A673 (cell line): ENCODE results near the gene PLCL1. TPM values are rescaled to one million over a fixed set of nuclear protein-coding genes. Genes with fewer than 3 reads are reported as not detected.

ENCODE experiments used
- BruUV-seq: library from RNA; stranded (reverse); fragments of 400-500 nt; replicated peaks from 2 replicates; lab custom pipeline; 2021; lab: Mats Ljungman, UMichigan
- CTCF ChIA-PET: fragments of 300-600 bp; sonication (Branson Sonifier 250); formaldehyde crosslinking; loops from one replicate; lab custom pipeline; 2022; ENCODE audit warnings: antibody characterized with exemption; lab: Charles Lee
- POLR2A ChIA-PET: fragments of 300-600 bp; sonication (Branson Sonifier 250); formaldehyde crosslinking; loops from one replicate; lab custom pipeline; 2022; ENCODE audit warnings: antibody characterized with exemption; ENCODE audit not compliant: low non-redundant PET; lab: Charles Lee
- DNase-seq: peaks from one replicate; pipeline ENCODE4 v3.0.0-alpha.2; 2015; ENCODE audit warnings: low spot score
- H3K27ac ChIP-seq: fragments of 200-600 bp; sonication (generic); 2 replicates; pipeline ENCODE4 v1.5.1; 2016; ENCODE audit warnings: mixed run types, low read depth, mild to moderate bottlenecking, mixed read lengths, antibody characterized with exemption, low read length; ENCODE audit not compliant: poor library complexity, severe bottlenecking
- H3K27me3 ChIP-seq: fragments of 200-600 bp; sonication (generic); replicated peaks from 2 replicates; pipeline ENCODE4 v1.6.1; 2017; ENCODE audit warnings: mixed run types, low read depth, mild to moderate bottlenecking, mixed read lengths, antibody characterized with exemption, low read length; ENCODE audit not compliant: insufficient read depth, poor library complexity
- H3K36me3 ChIP-seq: fragments of 200-600 bp; sonication (generic); 2 replicates; pipeline ENCODE4 v1.6.1; 2016; ENCODE audit warnings: mixed run types, mild to moderate bottlenecking, mixed read lengths, antibody characterized with exemption, low read length; ENCODE audit not compliant: insufficient read depth, poor library complexity, severe bottlenecking
- H3K4me1 ChIP-seq: fragments of 200-600 bp; sonication (generic); 2 replicates; pipeline ENCODE4 v1.6.1; 2017; ENCODE audit warnings: mixed run types, mild to moderate bottlenecking, mixed read lengths, antibody characterized with exemption, low read length; ENCODE audit not compliant: insufficient read depth, poor library complexity, severe bottlenecking
- H3K4me3 ChIP-seq: fragments of 200-600 bp; sonication (generic); 2 replicates; pipeline ENCODE4 v1.5.1; 2016; ENCODE audit warnings: low read depth, mixed run types, mild to moderate bottlenecking, mixed read lengths, low read length; ENCODE audit not compliant: poor library complexity, severe bottlenecking
- H3K9me3 ChIP-seq: fragments of 200-600 bp; sonication (generic); 2 replicates; pipeline ENCODE4 v1.6.1; 2016; ENCODE audit warnings: mixed run types, low read depth, mild to moderate bottlenecking, mixed read lengths, antibody characterized with exemption, low read length; ENCODE audit not compliant: poor library complexity, severe bottlenecking
- CTCF ChIP-seq: fragments of 300-800, 200-600 bp; sonication (generic); conservative IDR thresholded peaks from 2 replicates; pipeline ENCODE4 v1.5.1; 2017; ENCODE audit warnings: low read depth, mild to moderate bottlenecking, antibody characterized with exemption, low read length, moderate library complexity, mixed read lengths
- EZH2 ChIP-seq: fragments of 200-600 bp; sonication (generic); IDR thresholded peaks from 2 replicates; pipeline ENCODE4 v1.6.1; 2017; ENCODE audit warnings: borderline replicate concordance, low read depth, mild to moderate bottlenecking, mixed read lengths, antibody characterized with exemption, low read length; ENCODE audit not compliant: poor library complexity, severe bottlenecking
- intact Hi-C: fragments of 100-400 bp; cut with micrococcal nuclease; formaldehyde crosslinking; loops from one replicate; pipeline ENCODE4 v1.10.0; 2022; ENCODE audit not compliant: unreplicated experiment
- total RNA-seq: library from RNA; stranded (reverse); gene quantifications from 2 replicates; pipeline ENCODE4 v1.2.3, GENCODE V29; 2021

Gene PLCL1
- total RNA-seq, 1 experiment from 2014 or later, result not detected

GRCh38 chr2:198143156-198143555 lies 338.8 kb downstream of the PLCL1 start:
- intact Hi-C loops, result loop anchor here (5.0 kb wide), 1 partner anchor 154 kb away; no protein-coding TSS in a partner anchor
- no peaks in the 10 kb centered on the region for H3K4me1 ChIP-seq
- no peaks in the 10 kb centered on the region for H3K27me3 ChIP-seq
- CTCF ChIA-PET, result no interaction called here
- BruUV-seq, result no TSS peak
- H3K36me3 ChIP-seq, result no peaks in the 10 kb centered on the region
- no peaks in the 10 kb centered on the region for H3K9me3 ChIP-seq
- H3K4me3 ChIP-seq, result no peak overlapping the region
- DNase-seq, result no peak
- POLR2A ChIA-PET, result no interaction called here
- TF ChIP-seq EZH2, result no peak
- no peak for TF ChIP-seq CTCF
- H3K27ac ChIP-seq, result no peak overlapping the region

GRCh38 chr2:198143793-198144192 lies 339.4 kb downstream of the PLCL1 start:
- TF ChIP-seq EZH2 (no peak), CTCF (no peak)
- Histone ChIP-seq H3K4me3 (no peak overlapping the region), H3K4me1 (no peaks in the 10 kb centered on the region), H3K27ac (no peak overlapping the region), H3K27me3 (no peaks in the 10 kb centered on the region), H3K9me3 (no peaks in the 10 kb centered on the region), H3K36me3 (no peaks in the 10 kb centered on the region)
- intact Hi-C loops, result loop anchor here (5.0 kb wide), 1 partner anchor 154 kb away; no protein-coding TSS in a partner anchor
- BruUV-seq, result no TSS peak
- ChIA-PET CTCF (no interaction called here), POLR2A (no interaction called here)
- DNase-seq, result no peak

DNA sequence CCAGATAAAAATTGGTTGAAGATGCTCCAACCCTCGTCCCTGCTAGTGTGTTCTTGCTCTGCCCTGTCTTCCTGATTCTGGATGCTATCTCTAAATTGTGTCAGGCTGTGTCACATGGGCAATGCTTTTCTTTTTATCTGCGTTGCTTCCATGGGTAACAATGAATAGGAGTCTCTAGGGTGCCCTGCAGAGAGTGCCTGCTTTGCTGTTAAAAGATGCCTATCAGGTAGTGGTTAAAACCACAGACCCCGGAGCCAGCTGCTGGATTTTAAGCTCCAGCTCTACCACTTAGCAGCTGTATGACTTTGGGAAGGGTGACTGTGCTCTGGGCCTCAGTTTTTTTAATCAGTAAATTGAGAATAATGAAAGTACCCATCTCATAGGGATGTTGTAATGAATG lies 340.3 kb downstream of the PLCL1 start:
- intact Hi-C loops, result loop anchor here (5.0 kb wide), 1 partner anchor 153 kb away; no protein-coding TSS in a partner anchor
- Histone ChIP-seq H3K4me1 (no peaks in the 10 kb centered on the region), H3K9me3 (no peaks in the 10 kb centered on the region), H3K27me3 (no peaks in the 10 kb centered on the region), H3K27ac (no peak overlapping the region), H3K4me3 (no peak overlapping the region), H3K36me3 (no peaks in the 10 kb centered on the region)
- DNase-seq, result no peak
- TF ChIP-seq CTCF (no peak), EZH2 (no peak)
- BruUV-seq, result no TSS peak
- ChIA-PET CTCF (interaction anchor here (0.7 kb wide), 1 partner anchor 42 kb away, joined by 4 read pairs; no protein-coding TSS in a partner anchor), POLR2A (no interaction called here)
